Head of caudate nucleus (tissue), 42 donors: ENCODE data around the gene DRD3.

ENCODE experiments used
- DNase-seq, 42 donors: peaks; one replicate each; pipeline versions ENCODE4 v3.0.0 to v3.0.0-alpha.2; 2020 to 2021; ENCODE audit warnings: mixed read lengths in 7 of 42
- intact Hi-C: fragments of 100-400 bp; cut with DNase I; formaldehyde crosslinking; loops from one replicate; pipeline ENCODE4 v1.15.0; 2022

DRD3 gene

DNA sequence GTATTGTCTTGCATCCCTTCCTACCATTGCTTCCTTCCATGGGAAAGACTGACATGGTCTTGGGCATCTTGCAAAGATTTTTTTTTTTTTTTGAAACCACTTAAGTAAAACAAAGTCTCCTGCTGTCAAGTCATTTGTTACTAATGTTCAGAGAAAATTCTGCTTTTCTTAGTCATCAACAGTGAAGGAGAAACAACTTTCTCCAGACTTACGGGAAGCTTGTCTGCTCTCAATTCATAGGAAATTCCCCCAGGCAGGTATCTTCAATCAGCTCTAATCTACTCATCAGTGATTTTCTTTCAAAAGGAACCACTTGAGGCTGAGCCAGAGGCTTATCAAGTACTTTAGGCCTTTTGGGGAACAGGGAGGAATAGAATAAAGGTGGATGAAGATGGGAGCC is 15.9 kb upstream of the DRD3 start:
- no peak for DNase-seq
- intact Hi-C loops: no loop called here

DNA sequence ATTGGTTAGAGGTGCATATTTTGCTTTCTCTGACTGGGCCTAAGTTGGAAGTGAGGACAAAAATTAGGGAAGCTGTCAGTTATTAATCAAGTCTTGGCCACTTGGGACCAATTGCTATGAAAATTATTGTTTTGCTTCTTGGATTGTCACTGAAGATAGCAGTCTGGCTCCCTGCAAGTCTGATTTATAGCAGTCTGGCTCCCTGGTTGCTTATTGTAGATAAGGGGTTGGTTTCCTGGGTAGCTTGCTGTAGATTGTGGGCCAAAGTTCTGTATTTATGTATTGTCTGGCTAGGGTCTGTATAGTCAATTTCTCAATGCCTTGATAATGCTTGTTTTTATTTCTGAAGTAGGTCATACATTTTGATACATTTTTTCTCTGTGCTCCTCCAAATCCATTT is 13.3 kb upstream of the DRD3 start:
- DNase-seq: no peak
- intact Hi-C loops: no loop called here

DNA sequence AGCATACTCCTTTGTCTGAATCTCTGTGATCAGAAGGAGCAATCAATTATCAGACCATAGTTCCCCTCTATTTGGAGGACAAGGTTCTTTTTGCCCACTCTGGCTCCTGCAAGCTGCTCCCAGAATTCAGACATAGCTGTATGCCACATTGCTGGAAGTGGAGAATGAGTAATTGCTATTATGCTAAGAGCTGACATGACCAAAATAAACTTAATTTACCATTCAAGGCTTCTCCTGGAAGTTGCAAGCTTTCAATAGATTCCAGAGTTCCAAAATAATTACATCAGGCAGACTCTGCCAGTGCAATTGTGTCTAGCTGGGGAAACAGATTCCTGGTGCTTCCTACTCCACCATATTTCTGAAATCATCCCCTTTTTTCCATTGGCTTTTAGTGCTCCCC is 7.6 kb upstream of the DRD3 start:
- intact Hi-C loops: no loop called here
- no peak for DNase-seq

GRCh38 chr3:114179575-114179974 is 723 bp upstream of the DRD3 start:
- intact Hi-C loops: no loop called here
- peak in 23 of 42 donors; percentile 8 to 74 (median 38) for DNase-seq

GRCh38 chr3:114176890-114177289 is 2.0 kb downstream of the DRD3 start:
- intact Hi-C loops: no loop called here
- DNase-seq: peak in 15 of 42 donors; percentile 4 to 71 (median 30)

GRCh38 chr3:114176487-114176886 is 2.4 kb downstream of the DRD3 start:
- intact Hi-C loops: no loop called here
- DNase-seq: no peak

- DNase-seq: no peak
- intact Hi-C loops: no loop called here
Measured at GRCh38 chr3:114175204-114175987, 3.5 kb downstream of the DRD3 start.

- intact Hi-C loops: no loop called here
- no peak for DNase-seq
Measured at GRCh38 chr3:114171677-114172076, 7.2 kb downstream of the DRD3 start.

- intact Hi-C loops: no loop called here
- no peak for DNase-seq
Measured at GRCh38 chr3:114168150-114168549, 10.7 kb downstream of the DRD3 start.

- no peak for DNase-seq
- intact Hi-C loops: no loop called here
Measured at GRCh38 chr3:114157321-114157720, 21.5 kb downstream of the DRD3 start.

GRCh38 chr3:114155370-114155821 is 23.5 kb downstream of the DRD3 start:
- DNase-seq: peak in 40 of 42 donors; percentile 16 to 83 (median 50)
- intact Hi-C loops: no loop called here

GRCh38 chr3:114154321-114154821 is 24.5 kb downstream of the DRD3 start:
- DNase-seq: peak in 41 of 42 donors; percentile 19 to 86 (median 62)
- intact Hi-C loops: no loop called here

DNA sequence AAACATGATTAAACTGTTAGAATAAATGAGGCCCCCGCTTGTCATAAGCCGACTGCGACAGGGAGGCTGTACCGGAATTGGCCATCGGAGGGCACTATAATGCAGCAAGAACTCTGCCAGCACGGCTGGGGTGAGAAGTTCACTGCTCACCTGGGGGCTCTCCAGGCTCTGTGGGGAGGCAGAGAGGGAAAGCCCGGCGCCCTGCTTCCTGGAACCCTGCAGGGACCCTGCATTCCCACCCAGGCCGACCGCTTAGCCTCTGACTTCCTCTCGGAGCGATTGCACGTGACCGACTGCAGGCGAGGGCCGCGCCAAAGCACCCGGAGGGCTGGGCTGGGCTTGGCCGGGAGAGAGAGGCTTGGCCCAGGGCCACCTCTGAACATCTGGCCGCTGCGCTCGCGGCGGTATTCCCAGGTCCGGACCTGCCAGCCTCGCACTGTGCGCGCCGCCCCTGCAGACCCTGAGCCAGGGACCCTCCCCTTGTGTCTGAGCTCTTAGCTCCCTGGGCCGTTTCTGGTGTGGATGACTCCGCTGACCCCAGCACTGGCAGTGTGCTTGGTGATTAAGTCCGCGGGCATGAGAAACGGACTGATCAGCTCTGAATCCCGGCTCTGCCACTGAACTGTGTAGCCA is 26.2 kb downstream of the DRD3 start:
- intact Hi-C loops: no loop called here
- peak; percentile 72 to 94 (median 84) for DNase-seq

- intact Hi-C loops: no loop called here
- DNase-seq: no peak
Measured at GRCh38 chr3:114151091-114151490, 27.8 kb downstream of the DRD3 start.

DNA sequence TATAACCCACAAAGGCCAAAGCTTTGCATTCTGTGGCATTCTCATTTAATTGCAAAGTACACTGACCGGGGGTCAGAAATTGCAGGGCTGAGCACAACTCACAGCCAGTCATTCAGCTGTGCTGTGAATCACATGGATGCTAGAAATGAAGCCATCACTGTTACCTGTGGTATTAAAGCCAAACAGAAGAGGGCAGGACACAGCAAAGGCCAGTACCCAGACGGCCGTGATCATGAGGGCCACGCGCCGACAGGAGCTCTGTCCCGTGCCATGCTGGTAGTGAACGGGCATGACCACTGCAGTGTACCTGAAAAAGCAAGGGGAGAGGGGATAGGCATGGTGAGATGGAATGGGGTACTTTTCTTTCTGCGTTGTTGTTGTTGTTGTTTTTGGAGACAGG is 31.6 kb downstream of the DRD3 start:
- no peak for DNase-seq
- intact Hi-C loops: no loop called here

DNA sequence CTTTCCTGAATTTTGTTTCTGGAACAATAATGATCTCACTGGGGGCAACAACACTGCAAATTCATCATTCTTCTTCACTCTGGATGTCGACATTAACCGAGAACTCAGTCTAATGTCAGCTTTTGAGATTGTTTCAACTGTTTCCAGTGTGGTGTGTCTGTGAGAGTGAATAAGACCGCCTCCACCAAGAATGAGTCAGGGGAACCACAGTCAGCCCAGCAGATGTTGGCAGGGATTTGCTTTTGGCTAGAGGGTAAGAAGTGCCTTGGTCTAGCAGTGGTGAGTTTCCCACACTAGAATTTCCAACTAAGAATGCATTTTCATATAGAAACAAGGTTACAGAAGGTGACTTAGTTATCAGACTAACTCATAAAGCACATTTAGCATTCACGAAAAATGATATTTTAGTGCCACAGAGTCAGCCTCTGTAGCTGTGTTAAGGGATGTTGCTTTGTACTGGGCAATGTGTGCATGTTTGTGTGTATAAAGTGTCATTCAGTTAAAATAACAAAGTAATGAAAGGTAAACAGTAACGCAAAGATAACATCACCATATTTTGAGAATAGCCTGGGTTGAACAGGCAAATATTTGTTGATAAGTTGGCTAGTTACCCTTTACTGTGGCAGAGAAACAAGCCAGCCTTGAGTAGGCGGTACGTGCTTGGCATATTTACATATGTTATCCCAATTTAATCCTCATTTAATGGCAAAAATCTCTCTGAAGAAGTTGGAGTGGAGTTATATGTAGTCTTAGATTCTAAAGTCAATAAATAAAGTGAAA is 33.8 kb downstream of the DRD3 start:
- peak in 36 of 42 donors; percentile 11 to 85 (median 56) for DNase-seq
- intact Hi-C loops: no loop called here

DNA sequence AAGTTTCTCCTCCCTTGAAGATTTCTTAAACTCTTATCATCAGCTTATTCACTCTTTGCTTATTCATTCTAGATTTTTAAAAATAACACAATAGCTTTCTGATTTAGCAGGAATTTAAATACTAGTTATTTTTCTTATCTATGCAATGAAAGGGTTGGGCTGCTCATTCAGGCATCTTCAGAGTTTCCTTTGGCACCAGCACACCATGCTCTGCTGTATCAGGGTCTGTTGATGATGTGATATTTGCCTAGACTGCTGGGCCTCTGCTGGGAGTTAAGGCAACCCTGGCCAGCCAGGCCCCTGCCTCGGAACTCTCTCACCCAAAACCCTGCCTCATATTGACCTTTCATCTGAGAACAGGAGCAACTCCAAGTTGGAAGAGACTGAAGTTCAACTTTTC is 35.0 kb downstream of the DRD3 start:
- DNase-seq: no peak
- intact Hi-C loops: no loop called here

DNA sequence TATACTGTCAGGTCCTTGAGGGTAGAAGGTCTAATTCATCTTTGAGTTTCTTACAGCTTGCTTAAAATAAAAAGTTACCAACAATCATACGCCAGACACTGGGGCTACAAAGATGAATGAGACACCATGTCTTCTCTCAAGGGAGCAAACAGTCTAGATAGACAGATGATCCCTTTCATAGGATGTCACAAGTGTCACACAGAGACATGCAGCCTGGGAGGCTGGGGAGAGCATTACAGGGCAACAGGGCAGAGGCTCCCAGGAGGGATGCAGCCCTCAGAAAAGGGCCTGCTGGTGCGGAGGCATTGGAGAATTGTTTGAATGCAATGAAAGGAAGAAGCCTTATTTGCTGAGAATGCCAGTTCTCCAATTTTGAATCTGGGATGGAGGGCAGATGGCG is 39.0 kb downstream of the DRD3 start:
- DNase-seq: no peak
- intact Hi-C loops: no loop called here

- DNase-seq: no peak
- intact Hi-C loops: no loop called here
Measured at GRCh38 chr3:114133947-114134346, 44.9 kb downstream of the DRD3 start.

GRCh38 chr3:114132500-114132899 is 46.4 kb downstream of the DRD3 start:
- intact Hi-C loops: no loop called here
- no peak for DNase-seq
